HG02870 (cell line): ENCODE measurements around the gene RIN1.

Experiments
- ATAC-seq: cut with Tn5 transposase; IDR thresholded peaks from one replicate; pipeline ENCODE4 v1.9.1; 2021; ENCODE audit warnings: mild to moderate bottlenecking, moderate library complexity; ENCODE audit not compliant: unreplicated experiment

Gene RIN1

DNA sequence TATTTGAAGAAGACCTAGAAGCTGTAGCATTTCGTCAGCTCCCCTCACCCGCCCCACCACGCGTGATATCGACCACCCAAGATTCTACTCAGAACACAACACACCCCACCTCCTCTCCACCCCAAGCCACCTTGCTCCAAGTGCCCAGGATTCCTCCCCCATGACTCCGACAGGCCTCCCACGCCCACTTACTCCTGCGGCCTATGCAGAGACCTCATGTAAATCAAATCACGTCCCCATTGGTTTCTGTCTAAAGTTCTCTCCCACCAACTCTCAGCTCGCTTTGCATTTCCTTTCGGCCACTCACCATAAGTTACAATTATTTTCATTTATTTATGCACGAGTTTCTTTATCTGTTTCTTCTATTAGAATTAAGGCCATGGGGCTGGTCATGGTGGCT lies 33.6 kb downstream of the RIN1 start:
- no peak for ATAC-seq

GRCh38 chr11:66299186-66299585 lies 37.0 kb downstream of the RIN1 start:
- ATAC-seq = no peak

- no peak for ATAC-seq
These were observed 38.6 kb downstream of the RIN1 start for GRCh38 chr11:66297610-66298009.

GRCh38 chr11:66294626-66295620 lies 41.3 kb downstream of the RIN1 start:
- no peak for ATAC-seq

DNA sequence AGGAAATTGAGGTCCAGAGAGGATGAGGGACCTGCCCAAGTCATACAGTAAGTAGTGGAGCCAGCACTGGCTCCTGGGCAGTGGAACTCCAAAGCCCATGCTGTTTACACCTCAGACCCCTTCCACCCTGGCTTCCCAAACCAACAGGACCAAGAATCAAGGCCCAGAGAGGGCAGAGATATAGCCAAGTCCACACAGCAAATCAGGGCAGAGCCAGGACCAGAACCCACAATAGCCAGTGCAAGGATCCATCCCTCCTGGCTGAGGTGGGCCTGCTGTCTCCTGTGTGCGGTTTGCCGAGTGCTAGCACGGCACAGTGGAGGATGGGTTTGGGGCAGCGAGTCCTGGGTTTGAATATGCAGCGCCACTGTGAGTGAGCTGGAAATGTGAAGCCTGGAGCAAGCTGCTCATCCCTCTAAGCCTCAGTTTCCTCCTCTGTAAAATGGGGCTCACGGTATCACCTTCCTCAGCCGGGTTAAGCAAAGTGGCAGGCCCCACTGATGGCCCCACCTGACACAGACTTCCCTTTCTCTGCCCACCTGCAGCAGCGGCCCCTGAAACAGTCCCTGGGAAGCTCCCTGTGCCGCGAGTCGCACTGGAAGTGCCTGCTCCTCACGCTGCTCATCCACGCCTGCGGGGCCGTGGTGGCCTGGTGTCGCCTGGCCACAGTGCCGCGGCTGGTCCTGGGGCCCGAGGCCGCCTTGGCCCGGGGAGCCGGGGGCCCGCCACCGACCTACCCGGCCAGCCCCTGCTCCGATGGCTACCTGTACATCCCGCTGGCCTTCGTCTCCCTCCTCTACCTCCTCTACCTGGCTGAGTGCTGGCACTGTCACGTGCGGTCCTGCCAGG lies 42.2 kb downstream of the RIN1 start:
- no peak for ATAC-seq

DNA sequence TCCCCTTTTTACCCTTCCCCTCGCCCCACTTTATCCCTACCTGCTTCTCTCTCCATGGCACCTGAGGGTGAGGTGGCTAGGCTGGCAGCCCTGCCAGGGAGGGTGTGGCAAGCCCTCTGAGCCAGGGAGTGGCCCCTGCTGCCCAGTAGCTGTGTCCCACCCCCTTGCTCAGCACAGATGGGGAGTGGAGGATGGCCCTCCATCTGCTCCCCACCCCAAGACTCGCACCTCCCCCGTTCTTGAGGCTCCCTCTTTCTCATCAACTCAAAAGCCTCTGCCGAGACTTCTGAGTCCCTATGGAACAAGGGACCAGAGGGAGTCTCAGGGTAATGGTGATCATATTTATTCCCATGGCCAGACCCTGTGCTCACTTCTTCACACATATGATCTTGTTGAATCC lies 42.9 kb downstream of the RIN1 start:
- no peak for ATAC-seq

GRCh38 chr11:66292543-66293332 lies 43.5 kb downstream of the RIN1 start:
- no peak for ATAC-seq

DNA sequence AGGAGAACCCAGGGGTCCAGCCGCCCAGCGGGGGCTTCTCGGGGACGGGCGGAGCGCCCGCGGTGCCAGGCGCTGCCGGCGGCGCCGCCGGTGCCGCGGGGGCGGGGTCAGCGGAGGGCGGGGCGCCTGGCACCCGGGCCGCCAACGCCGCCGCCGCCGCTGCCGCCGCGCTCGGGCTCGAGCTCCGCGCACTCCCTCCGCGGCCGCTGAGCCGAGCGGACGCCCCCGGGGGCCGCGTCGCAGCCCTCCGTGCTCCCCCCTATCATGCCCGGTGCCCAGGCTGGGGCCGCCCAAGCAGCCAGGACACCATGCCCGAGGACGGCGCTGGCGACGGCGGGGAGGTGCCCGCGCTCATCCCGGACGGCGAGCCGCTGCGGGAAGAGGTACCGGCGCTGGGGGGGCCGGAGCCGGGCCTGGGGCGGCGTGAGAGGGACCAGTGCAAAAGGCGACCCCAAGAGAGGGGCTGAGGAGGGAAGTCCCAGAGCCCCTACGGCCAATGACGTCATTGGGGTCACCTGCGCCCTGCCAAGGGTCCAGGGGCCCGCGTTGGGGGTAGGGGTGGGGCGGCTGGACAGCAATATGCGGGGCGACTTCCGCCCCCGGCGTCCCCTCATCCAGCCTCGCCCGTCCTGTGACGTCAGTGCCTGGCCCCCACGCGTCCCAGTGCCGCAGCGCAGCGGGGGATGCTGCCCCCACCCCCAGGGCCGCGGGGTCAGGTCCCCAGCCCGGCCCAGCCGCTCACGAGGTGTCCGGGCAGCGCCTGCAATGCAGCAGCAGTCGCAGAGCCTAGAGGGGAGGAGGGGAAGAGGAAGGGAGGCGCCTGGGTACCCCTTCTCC lies 44.3 kb downstream of the RIN1 start, which contains the start of gene TMEM151A:
Gene TMEM151A, plus strand, starts transcription at position 189 of the 837 bp plus-strand sequence. Its CDS starts 120 bp downstream, at position 309.
- ATAC-seq = no peak

DNA sequence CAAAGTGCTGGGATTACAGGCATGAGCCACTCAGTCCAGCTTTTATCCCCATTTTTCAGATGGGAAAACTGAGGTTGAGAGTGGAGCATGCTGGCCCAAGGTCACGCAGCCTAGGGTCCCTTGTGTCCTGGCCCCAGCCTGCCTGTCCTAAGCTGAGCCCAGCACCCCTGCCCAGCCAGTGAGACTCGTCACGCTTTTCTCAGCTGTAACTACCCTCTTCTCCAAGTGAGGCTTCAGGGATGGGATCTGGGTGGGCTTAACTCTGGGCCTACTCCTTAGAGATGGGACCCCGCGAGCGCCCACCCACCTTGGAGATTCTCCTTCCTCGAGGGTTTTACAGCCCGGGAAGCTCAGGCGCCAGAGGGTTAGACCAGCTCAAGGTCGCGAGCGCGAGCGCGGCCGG lies 44.9 kb downstream of the RIN1 start:
- no peak for ATAC-seq

DNA sequence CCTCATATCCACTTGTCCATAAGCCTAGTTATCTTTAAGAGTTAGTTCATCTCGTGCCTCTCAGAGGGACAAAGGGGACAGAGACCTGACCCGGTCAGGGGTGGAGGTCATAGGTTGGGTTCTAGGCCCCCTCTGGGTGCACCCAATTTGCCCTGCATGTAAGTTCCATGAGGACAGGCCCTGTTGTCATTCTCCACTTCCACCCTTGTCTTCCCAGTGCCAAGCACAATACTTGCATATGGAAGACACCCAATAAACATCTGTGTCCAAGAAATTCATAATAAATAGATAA lies 46.0 kb downstream of the RIN1 start:
- no peak for ATAC-seq

- peak; percentile 39 for ATAC-seq
These were observed 46.5 kb downstream of the RIN1 start for GRCh38 chr11:66289548-66290329.

DNA sequence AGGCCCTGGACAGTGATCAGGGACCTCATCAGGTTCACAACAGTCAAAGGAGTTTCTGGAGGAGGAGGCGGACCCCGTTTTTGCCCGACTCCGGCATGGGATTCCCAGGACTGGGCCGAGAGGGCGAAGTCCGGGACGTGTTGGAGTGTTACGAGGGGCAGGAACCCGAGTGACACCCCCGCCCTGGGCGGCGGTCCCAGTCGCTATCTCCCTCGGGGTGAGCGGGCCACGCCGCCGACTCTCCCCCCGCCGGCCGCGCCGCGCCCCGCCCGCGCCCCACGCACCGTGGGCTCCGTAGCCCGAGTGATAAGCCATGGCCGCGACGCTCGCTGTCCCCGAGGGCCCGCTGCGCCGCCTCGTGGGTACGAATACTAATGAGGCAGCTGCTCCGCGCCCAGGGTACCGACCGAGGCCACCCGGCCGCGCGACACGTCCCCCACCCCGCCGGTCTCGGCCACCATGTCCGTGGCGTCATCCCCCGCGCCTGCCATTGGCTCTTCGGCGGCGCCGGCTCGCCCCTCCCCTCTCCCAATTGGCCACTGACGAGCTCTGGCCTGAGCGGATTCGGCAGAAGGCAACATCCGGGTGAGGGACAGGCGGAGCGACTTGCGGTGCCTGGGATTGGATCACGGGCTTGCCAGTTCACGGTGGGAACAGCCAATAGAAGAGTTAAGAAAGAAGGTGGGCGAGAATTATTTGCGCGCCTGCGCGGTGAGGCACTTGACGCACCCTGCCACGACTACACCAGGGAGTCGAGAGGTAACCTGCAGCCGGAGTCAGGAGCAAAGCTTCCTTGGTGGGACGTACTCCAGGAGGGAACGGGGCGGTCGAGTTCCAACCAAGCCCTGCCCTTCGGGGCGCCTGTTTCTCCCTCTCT lies 47.3 kb downstream of the RIN1 start, which contains the start of gene YIF1A:
Gene YIF1A, minus strand, starts transcription at position 473 of the 877 bp plus-strand sequence. Its CDS starts 158 bp downstream, at position 315.
- peak; percentile 95 for ATAC-seq

GRCh38 chr11:66287889-66288670 lies 48.2 kb downstream of the RIN1 start:
- ATAC-seq = no peak

GRCh38 chr11:66287211-66287888 lies 48.9 kb downstream of the RIN1 start:
- ATAC-seq = no peak

DNA sequence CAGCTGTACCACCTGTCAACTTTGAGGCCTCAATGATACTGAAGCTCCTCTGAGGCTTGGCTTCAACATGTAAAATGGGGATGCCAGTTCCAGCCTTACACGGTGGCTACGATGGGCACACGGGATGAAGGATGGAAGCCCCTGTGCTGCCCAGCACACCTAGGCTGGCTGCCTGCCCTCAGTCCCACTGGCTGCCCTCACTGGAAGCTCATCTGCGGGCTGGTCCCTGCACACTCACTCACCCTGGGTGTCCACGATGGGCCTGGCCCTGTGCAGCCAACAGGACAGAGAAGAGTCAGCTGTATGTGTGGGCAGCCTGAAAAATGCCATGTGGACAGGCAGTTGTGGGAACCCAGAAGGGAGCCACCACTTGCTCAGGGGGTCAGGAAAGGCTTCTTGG lies 49.5 kb downstream of the RIN1 start:
- ATAC-seq = no peak

GRCh38 chr11:66285250-66285947 lies 50.8 kb downstream of the RIN1 start:
- ATAC-seq = no peak
